ENCODE data around the gene SECISBP2.

SECISBP2 gene

DNA sequence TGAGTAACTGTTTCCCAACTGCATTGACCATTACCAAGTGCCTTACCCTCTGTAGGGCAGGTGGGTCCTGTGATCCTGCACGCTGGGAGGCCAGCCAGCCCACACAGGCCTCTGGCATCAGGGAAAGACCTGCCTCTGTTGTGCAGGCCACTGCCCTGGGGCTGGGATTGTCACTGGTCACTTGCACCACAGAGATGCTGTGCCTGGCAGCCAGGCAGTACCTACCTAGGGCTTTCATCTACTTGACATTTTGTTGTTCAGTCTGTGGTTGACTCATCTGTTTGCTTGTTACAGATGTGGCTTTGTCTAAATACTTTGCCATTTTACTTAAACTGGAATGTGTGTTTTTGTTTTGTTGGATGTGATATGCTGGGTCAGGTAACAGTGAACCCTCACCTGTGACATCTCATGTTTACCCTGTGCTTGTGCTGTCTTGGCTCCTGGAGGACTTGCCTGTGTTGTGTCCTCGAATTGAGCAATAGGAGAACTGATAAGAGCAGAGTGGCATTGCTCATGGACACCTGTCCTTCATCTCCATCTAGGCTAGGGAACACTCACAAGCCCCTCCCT lies 32.8 kb downstream of the SECISBP2 start:
- DNase-seq (ENCODE audit: low read depth): no peak

DNA sequence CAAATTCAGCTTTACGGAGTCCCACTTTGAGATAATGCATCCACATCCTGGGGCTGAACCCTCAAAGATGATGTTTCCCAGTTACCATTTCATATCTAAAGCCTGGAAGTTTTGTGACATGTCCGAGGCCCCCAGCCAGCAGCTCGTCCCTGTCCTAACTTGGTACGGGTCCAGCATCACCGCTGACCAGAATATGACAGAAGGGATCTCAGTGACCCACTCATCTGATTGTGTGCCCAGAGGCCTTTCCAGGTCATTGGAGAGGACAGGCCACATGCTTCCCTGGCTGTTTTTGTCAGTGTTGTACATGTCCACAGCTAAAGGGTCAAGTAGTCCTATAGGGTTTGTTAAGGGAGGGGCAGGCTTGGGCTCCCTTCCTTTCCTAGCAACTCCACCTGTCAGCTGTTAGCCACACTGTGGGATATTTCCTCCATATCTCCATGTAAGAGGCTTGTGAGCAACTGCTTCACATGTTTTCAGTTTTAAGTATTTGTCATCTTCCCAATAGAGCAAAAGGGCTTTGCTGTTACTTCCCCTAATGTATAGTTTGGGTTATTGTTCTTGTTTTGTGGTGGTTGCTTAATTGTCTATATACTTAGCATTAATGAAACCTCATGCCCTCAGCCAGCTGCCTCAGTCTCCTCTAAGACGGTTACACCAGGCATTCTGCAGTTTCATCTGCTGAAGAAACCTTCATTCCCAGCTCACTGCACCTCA lies 33.4 kb downstream of the SECISBP2 start:
- DNase-seq (ENCODE audit: low read depth): no peak

DNA sequence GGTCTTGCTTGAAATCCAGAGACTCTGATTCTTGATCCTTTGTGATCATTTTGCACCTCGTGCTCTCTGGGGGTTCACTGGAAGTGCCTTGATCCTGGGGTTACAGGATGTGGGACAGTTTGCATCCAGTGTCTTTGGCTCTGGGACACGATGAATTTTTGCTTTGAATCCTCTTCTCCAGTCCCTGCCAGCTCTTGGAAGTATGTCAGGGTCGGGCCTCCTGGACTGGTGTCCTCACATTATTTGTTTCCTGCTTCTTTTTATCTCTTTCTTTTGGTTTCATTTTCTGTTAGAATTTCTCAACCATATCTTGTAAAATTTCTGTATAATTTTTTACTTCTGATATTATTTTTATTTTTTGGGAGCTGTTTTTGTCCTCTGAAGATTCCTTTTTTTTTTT lies 34.2 kb downstream of the SECISBP2 start:
- DNase-seq (ENCODE audit: low read depth): no peak

DNA sequence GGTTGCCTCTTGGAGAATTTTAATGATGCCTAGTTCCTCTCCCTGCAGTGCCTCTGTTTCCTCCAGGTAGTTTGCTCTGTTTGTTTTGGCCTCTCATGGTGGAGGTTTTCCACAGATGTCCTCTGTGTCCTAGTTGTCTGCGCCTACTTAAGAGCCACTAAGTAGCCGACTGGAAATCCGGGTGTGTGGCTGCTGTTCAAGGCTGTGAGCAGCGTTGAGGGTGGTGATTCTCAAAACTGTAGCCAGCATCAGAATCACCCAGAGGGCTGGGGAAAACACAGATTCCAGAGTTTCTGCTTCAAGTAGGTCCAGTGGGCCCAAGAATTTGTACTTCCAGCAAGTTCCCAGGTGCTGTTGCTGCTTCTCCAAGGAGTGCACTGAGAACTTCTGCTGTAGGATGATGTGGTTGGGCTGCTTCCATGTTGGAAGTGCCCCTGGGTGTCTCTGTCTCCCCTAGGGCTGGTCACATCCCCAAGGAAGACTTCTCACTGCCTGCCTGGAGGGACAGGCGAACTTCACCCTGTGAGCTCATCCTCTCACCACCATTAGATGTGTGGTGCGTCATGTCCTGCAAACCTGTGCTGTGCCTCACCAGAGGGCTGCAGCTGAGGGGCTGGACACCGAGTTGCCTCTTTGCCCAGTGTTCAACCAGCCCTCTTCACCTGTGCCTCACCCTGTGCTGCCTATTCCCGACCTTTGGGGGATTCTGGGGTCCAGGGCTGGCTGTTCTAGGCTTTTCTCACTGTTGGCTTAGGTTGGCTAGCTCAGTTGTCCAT lies 34.8 kb downstream of the SECISBP2 start:
- DNase-seq (ENCODE audit: low read depth): no peak

DNA sequence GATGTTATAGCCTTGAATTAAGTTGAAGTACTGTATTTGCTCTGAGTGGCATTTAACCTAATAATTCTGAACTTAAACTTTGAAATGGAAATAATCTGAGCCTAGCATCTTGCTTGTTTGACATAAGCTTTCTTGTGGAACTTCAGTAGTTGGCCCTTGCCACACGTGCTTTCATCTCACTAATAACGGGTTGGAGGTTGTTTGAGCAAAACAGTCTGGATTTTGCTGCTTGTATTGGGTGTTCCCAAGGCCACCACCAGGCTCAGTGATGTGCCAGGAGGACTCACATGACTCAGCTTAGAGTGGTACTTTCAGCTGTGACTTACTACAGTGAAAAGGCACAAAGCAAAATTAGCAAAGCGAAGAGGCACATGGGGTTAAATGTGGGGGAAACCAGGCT lies 35.7 kb downstream of the SECISBP2 start:
- no peak for DNase-seq (ENCODE audit: low read depth)

DNA sequence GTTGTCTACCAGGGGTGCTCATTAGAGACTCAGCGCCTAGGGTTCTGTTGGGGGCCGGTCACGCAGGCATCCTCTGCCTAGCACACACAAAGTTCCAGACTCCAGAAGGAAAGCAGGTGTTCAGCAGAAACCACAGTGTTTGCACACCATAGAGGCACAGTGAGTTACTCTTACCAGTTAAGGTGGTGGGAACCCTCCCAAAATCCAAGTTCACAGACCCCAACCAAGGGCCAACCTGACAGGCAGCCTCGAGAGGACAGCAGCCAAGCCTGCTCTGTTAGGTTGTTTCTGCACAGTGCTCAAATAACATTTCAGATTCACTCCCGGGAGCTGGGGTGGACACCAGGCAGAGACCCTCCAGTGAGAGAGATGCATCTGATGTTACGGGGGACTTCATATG lies 36.2 kb downstream of the SECISBP2 start:
- DNase-seq (ENCODE audit: low read depth): no peak

DNA sequence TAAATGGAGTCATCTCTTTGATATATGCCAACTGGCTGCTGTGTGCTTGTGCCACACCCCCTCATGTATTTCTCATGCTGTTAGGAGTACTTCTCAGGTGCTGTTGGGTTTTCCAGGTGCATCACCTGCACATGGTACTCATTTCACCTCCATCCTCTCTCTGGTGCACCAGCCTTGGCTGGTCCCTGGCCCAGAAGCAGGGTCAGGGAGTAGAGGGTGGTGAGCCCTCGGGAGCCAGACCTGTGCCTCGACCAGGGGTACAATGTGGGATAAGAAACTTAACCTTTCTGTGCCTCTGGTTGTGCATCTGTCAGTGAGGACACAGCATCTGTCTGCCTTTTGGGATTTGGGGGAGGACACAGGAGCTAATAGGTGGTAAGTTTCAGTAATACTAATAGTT lies 38.5 kb downstream of the SECISBP2 start:
- no peak for DNase-seq (ENCODE audit: low read depth)

DNA sequence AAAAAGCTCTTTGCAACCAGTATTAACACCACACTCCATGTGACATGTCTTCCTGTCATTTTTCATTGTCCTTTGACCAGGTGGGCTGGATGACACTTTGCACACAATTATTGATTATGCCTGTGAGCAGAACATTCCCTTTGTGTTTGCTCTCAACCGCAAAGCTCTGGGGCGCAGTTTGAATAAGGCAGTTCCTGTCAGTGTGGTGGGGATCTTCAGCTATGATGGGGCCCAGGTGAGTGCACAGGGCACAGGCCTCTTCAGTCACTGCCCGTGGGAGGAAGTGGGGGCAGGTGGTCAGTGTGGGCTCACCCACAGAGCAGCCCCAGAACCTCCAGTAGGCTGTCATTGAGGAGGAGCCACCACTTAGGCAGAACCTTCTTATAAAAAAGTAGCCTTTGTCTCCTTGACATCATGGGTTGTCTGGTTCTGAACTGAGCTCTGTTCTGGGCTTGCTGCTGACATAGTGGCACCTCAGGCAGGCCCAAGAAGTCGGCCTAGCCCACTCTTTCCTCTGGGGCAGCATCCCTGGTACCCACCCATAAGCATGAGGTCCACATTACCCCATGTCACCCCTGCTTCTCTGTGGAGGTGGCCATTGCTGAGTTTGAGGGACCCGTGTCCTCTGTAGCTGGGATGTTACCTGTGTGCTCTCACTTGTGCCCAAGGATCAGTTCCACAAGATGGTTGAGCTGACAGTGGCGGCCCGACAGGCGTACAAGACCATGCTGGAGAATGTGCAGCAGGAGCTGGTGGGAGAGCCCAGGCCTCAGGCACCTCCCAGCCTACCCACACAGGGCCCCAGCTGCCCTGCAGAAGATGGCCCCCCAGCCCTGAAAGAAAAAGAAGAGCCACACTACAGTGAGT lies 39.3 kb downstream of the SECISBP2 start:
- no peak for DNase-seq (ENCODE audit: low read depth)

DNA sequence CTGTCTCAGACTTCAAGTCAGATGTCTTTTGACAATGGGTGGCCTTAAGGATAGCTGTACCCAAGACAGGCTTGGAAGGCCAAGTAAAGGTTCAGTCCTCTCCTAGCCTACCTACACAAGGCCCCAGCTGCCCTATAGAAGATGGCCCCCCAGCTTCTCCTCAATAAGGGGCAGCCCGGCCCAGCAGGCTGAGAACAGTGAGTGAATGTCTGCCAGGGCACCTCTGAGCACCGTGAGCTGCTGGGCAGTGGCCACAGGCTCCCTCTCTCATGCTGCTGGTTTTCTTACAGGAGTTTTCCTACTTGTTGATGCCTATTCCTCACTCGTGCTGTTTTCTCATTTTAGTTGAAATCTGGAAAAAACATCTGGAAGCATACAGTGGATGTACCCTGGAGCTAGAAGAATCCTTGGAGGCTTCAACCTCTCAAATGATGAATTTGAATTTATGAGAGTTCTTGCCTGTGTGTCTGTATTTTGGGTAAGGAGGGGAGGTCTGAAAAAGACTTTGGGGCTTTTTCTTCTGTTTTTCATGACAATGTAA lies 40.1 kb downstream of the SECISBP2 start:
- no peak for DNase-seq (ENCODE audit: low read depth)

DNA sequence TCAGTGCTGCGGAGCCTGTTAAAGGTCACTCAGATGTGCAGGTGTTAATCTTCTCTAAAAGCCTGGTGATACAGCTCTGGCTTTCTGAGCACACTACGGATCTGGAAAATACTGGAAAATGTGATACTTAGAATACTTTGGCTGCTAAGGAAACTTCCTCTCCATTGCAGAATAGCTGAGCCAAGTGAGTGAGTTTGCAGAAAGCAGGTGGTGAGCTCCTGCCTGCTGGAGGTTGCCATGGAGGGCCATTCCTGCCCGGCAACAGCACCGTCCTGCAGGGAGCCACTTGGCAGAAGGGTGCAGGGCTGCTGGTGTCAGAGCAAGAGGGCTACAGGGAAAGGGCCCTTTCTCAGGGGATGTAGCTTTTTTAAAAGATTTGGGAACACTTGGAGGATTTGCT lies 40.7 kb downstream of the SECISBP2 start:
- no peak for DNase-seq (ENCODE audit: low read depth)

DNA sequence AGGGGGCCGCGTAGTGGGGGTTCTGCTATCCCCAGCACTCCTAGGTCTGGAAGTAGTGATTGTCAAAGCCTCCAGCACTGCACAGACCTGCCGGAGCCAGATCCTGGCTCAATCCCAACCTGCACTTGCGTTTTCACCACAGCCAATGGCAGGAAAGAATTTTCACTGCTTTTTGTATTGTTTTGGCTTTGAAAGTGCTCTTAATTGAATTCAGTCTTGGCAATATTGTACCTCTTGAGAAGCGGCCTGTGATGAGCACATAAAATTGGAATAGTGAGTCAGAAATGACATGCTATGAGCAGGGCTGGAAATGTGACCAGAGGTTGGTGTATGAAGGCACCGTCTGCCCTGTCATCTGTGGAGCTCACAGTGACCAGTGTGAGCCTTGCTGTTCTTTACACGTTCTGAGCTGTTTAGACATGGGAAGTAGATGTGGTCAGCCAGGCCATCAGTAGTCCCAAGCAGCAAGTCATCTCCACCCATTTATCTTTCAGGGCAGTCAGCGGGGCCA lies 41.5 kb downstream of the SECISBP2 start:
- DNase-seq (ENCODE audit: low read depth): no peak

DNA sequence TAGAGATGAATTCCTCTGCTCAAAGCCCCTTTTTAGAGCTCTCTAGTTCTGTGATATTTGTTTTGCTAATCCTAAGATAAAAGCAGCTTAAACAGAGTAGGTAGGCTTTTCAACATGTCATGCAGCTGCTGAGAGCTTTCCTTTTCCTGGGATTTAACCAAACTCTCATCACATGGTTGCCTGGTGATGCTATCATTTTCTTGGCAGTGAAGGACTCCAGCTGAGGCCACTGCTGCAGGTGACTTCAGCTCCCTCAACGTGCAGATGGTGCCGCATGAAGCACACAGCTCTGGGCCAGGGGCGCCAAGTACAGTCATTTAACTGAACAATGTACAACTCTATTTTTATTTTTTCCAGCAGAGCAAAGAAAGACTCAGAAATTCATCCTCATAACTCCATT lies 42.2 kb downstream of the SECISBP2 start:
- DNase-seq (ENCODE audit: low read depth): no peak

DNA sequence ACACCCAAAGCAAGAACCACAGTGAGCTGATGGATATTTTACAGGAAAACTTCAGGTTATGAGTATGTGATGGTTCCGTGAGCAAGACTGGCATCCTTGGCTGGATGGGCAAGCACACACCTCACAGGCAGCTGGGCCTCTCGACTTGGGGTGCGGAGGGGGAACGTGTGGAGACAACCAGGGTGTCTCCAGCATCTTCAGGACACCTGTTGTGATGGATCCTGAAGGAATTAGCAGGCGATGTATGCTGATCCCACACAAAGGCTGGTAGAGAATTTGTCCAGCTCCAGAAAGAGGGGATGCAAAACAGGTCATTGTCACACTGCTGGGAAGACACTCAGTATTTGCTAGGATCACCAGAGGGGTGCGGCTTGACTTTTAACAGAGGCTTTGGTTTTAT lies 42.7 kb downstream of the SECISBP2 start:
- DNase-seq (ENCODE audit: low read depth): no peak

DNA sequence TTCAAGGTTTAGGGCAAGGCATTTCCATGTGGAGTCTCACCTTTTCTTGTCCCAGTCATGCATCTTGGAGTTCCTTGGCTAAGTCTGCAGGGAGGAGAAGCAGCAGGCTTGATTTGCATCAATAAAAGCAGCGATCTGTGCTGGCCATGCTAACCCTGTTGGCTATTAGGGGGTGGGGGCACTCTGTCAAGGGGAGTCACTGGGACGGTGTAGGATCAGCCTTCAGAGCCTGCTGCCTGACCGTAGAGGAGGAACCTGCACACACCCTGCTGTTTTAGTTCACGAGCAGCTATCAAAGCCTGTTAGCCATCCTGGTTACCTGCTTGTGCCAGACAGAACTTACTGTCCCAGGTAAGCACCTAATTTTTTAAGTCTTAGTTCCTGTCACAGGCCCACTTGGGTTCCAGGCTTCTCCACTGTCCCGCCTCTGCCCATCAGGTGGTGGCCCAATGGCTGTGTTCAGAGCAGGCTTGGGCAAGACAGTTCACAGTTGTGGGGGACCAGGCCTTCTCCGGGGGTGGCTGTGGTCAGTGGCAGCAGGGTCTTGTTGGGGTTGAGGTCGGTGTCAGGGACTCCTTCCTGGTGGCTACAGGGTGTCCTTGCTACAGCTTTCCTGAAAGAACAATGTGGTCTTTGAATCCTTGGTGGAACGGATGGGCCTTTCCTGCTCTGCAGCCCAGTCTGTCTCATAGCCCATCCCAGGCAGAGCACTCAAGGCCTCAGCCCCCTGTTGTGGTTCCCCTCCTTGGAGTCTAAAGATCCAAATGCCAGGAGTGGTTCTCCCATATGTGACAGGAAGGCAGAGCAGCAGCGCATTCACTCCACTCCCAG lies 43.7 kb downstream of the SECISBP2 start:
- no peak for DNase-seq (ENCODE audit: low read depth)

DNA sequence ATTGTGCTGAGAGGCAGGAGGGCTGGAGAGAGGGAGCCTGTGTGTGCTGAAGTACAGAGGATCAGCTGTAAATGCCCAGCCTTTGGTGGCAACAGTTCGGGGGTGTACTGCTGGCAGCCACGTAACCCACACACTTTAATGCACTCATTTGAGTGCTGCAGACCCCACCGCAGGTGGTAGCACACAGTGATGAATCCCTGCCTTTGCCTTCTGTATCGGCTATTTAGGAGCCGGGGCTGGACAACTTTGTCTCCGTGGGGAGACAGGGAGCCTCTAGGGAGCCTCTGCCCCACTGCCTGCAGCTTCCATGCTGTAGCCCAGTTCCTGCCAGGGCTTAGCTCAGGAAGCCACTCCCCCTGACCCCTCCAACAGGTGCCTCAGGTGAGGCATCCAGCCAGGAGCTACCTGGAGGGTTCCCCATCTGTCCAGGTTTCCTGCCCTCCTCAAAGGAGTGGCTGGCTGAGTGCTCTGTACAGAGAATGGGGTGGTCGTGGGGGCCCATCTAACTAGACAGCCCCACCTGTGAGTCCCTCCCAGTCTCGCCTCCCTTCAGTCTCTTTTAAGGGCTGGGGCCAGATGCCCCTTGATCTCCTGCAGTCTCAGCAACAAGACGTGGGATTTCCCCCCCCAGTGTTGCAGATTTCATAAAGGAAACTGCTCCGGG lies 44.5 kb downstream of the SECISBP2 start:
- DNase-seq (ENCODE audit: low read depth): no peak

DNA sequence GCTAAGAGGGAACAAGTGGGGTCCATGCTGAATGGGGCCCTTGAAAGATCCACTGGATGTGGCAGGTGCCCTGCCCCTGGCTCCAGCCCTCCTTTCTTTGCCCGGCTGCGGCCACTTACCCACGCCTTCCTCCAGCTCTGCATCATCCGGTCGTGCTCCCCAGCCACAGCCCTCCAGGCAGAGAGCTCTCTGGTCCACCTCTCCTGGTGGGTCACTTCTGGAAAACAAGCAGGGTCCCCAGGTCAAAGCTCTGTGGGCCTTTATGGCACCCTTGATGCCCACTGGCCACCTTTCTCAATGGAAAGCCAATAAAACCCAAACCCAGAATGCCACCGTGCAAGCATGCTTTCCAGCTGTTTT lies 45.0 kb downstream of the SECISBP2 start:
- no peak for DNase-seq (ENCODE audit: low read depth)

DNA sequence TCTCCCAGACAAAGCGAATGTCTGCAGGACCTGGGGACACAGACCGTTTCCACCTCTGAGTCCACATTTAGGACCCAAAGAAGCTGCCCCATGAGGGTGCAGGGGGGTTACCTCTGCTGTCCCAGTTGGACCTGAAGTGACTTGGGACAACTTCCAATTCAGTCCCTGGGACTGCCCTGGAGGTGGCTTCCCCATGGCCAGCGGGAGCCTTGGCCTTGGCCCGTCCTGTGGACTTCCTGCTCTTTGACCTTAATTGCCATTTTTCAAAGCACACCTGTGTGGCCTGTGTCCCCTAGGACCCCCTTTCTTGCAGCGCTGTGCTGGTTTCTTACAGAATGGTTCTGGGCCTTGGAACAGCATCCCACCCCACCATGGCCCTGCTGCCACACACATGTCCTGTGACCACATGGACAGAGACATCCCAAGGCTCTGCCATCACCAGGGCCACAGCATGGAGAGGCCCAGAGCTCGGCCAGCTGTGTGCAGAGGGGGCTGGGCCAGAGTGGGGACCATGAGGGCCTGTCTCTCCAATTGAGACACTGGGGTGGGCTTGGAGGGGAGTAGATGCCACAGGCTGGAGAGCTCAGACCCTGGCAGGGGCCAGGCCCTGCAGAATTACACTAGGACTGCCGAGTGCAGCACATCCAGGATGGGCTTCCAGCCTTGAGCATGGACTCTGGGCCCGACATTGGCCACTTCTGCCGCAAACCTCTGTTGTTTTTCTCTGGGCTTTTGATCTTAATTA lies 45.8 kb downstream of the SECISBP2 start:
- no peak for DNase-seq (ENCODE audit: low read depth)

DNA sequence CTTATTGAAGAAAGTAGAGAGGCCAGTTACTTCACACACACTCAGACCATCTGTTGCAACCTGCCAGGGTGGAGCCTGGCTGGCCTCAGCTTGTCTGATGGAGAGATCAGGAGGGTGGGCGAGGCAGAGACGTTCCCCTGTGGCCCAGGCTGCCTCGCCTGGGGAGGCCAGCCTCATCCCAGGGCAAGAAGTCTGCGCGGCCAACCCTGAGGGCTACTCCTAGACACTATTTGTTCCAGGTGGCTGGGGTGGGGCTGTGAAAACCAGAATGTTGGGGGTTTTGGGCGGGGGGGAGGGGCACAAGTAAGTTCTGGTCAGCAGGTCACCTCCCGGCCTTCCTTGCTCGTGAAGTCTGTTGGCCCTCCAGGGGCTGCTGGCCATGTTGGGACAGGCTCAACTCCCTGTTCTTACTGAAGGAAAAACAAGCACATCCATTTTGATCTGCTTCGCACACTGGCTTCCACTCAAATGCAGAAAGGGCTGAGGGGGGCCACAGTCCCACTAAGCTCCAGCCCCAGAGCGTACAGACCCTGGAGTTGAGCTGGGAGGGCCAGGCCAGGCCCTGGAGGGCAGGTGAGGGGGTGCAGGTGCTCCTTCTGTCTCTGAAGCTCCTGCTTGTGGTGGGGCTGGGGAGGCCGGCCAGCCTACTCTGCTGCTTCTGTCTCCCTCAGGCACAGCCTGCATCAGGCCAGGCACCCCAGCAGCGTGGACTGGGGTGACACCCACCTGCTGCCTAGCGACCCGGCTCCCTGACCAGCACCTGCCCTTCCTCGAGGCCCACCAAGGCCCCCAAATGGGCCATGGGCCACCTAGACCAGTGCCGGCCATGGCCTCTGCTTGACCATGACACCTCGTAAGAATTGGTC lies 46.6 kb downstream of the SECISBP2 start:
- DNase-seq (ENCODE audit: low read depth): no peak

DNA sequence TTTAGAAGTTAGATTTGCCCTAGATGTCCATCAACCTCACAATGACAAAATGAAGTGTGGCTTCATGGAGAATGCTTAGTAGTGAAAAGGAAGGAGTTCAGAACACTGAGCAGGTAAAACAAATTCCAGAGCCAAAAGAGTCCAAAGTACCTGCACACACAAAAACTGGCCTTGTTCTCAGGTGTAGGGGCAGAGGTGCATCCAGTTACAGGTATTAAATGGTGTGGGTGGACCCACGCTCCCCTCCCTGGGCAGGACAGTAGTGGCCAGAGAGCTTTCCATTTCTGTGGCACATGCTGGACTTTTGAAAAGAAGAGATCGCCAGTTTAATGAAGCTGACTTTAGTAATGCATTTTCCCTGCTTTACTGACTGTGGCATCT lies 47.2 kb downstream of the SECISBP2 start:
- no peak for DNase-seq (ENCODE audit: low read depth)
